T-helper 1 cell treated with Interleukin-12 subunit alpha and Interleukin-12 subunit beta and Interleukin-4 antibody, amounts not matched to agents 30 μg/mL and 1 μg/mL, for 36 hours (primary cell): ENCODE data around the gene ABCB8.
A peak's percentile ranks its signal among the peaks of the same experiment; 100 is the strongest.
"Not testable (repeated sequence)": the region's sequence is repeated elsewhere in the genome, so short reads cannot be mapped to it uniquely, and the experiment has no call there.

Experiments used
- H3K27ac Mint-ChIP-seq: one replicate; pipeline ENCODE4 v1.8.0; 2021; ENCODE audit warnings: mild to moderate bottlenecking, mixed read lengths
- H3K27me3 Mint-ChIP-seq: one replicate; pipeline ENCODE4 v1.8.0; 2021; ENCODE audit warnings: low read depth, mixed read lengths
- H3K36me3 Mint-ChIP-seq: one replicate; pipeline ENCODE4 v1.8.0; 2021; ENCODE audit warnings: low read depth, mixed read lengths
- H3K4me1 Mint-ChIP-seq: one replicate; pipeline ENCODE4 v1.8.0; 2021; ENCODE audit warnings: low read depth, mixed read lengths
- H3K4me3 Mint-ChIP-seq: one replicate; pipeline ENCODE4 v1.8.0; 2021; ENCODE audit warnings: mild to moderate bottlenecking, moderate library complexity, mixed read lengths
- H3K9me3 Mint-ChIP-seq: one replicate; pipeline ENCODE4 v1.8.0; 2021; ENCODE audit warnings: mixed read lengths

The ABCB8 gene

DNA sequence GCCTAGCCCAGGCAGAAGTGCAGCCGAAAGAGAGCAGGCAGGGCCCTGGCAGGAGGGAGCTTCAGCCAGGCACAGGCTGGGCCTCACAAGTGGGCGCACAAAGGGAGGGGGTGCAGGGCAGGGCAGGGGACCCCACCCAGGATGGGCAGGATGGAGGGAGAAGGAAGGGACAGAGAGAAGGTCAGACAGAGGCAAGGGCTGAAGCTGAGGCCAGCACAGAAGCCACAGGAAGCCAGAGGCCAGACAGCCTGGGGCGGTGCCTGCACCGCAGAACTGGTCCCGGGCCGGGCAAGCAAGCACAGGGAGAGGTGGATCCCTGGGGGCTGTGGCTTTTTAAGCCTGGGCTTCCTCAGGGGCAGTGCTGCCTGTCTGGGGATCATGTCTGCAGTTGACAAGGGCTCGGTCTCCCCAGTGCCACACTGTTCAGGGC is 20.8 kb upstream of the ABCB8 start:
- Mint-ChIP-seq H3K4me1 (peaks cover 35% of the 10 kb centered on the region), H3K4me3 (peak overlapping the region; percentile 62), H3K9me3 (no peaks in the 10 kb centered on the region), H3K27me3 (no peaks in the 10 kb centered on the region), H3K36me3 (peaks cover under 1% of the 10 kb centered on the region), H3K27ac (peak overlapping the region; percentile 67)

- Mint-ChIP-seq H3K4me1 (peaks cover 41% of the 10 kb centered on the region), H3K4me3 (peak overlapping the region; percentile 62), H3K27me3 (no peaks in the 10 kb centered on the region), H3K27ac (peak overlapping the region; percentile 67), H3K36me3 (peaks cover 3% of the 10 kb centered on the region), H3K9me3 (no peaks in the 10 kb centered on the region)
These were observed 20.1 kb upstream of the ABCB8 start for GRCh38 chr7:151008143-151008510.

DNA sequence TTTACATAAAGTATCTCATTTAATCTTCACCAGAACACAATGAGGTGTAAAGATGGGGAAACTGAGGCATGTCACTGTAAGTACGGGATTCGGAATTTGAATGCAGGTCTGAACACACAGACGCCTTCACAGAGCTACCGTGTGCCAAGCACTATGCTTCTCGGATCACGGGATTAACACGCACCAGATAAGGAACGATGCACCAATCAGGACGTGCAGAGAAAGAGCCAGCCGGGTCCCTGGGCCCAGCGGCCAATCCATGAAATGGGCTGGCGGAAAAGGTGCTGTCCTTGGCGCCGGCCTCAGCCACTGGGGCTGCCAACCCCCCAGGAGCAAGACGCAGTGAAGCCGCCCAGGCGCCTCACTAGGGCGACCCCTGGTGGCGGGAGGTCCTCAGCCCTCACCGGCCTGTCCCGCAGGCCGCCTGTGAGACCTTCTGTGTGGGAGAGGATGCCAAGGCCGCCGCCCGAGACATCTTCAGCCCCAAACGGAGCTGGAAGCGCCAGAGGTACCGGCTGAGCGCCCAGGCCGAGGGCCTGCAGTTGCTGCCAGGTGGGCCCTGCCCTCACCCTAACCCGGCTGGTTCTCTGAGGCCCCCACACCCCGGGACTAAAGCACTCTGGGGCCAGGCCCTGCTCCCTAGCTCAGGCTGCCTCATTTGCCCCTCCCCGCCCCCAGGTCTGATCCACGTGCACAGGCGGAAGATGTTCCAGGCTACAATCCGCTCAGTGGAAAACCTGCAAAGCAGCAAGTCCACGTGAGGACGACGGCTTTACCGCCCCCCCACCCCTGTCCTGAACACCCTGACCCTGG is 19.5 kb upstream of the ABCB8 start:
- H3K27ac Mint-ChIP-seq: peak overlapping the region; percentile 67
- H3K27me3 Mint-ChIP-seq: no peaks in the 10 kb centered on the region
- H3K4me3 Mint-ChIP-seq: peak overlapping the region; percentile 62
- H3K4me1 Mint-ChIP-seq: peaks cover 41% of the 10 kb centered on the region
- peaks cover 3% of the 10 kb centered on the region for H3K36me3 Mint-ChIP-seq
- no peaks in the 10 kb centered on the region for H3K9me3 Mint-ChIP-seq

DNA sequence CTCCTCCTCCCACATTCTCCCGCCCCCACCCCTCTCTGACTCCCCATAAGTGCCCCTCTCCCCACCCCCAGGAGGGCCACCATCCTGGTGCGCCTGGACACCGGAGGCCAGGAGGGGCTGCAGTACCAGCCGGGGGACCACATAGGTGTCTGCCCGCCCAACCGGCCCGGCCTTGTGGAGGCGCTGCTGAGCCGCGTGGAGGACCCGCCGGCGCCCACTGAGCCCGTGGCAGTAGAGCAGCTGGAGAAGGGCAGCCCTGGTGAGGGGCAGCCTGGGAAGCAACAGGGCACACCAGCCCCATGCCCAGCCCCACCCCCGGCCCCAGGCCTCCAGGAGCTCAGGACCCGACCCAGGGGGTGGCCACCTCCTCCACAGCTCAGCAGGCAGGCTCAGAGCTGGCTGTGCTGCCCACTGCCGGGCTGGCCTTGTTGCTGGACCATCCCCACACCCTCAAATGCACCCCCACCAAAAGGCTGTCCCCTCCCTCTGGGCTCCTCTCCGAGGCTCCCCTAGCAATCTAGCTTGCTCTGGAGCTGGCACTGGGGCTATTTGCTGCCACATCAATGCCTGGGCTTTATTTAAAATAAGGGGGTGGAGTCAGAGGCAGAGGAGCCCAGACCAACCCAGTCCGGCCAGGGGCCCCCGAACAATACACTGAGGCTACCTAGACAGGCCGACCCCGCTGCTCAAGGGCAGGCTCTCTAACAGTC is 18.8 kb upstream of the ABCB8 start:
- Mint-ChIP-seq H3K27ac (peak overlapping the region; percentile 15), H3K9me3 (no peaks in the 10 kb centered on the region), H3K36me3 (peaks cover 5% of the 10 kb centered on the region), H3K4me3 (no peak overlapping the region), H3K4me1 (peaks cover 45% of the 10 kb centered on the region), H3K27me3 (no peaks in the 10 kb centered on the region)

DNA sequence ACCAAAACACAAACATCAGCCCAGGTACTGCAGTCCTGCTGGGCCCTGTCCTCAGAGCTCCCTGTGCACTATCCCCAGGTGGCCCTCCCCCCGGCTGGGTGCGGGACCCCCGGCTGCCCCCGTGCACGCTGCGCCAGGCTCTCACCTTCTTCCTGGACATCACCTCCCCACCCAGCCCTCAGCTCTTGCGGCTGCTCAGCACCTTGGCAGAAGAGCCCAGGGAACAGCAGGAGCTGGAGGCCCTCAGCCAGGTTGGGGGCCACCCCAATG is 18.3 kb upstream of the ABCB8 start:
- H3K27me3 Mint-ChIP-seq: no peaks in the 10 kb centered on the region
- H3K4me3 Mint-ChIP-seq: no peak overlapping the region
- H3K4me1 Mint-ChIP-seq: peaks cover 50% of the 10 kb centered on the region
- H3K9me3 Mint-ChIP-seq: no peaks in the 10 kb centered on the region
- peaks cover 5% of the 10 kb centered on the region for H3K36me3 Mint-ChIP-seq
- peak overlapping the region; percentile 91 for H3K27ac Mint-ChIP-seq

- Mint-ChIP-seq H3K4me3 (peak overlapping the region; percentile 70), H3K27ac (peak overlapping the region; percentile 91), H3K36me3 (peaks cover 5% of the 10 kb centered on the region), H3K4me1 (peaks cover 55% of the 10 kb centered on the region), H3K27me3 (no peaks in the 10 kb centered on the region), H3K9me3 (no peaks in the 10 kb centered on the region)
These were observed 17.7 kb upstream of the ABCB8 start for GRCh38 chr7:151010307-151011096.

DNA sequence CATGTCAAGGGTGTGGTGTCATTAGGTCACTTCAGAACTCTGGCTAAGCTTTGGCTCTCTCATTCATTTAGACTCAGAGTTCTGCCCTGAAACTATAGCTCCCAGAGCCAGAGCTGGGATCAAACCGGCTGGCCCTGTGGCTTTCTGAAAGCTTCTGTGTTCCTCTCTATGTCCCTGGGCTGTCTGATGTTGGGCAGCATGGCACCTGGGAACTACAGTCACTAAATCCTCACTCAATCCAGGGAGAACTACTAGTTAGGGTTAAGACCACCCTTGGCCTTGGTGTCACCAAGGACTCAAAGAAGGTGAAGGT is 17.2 kb upstream of the ABCB8 start:
- Mint-ChIP-seq H3K9me3 (no peaks in the 10 kb centered on the region), H3K27me3 (no peaks in the 10 kb centered on the region), H3K36me3 (peaks cover 5% of the 10 kb centered on the region), H3K4me3 (peak overlapping the region; percentile 70), H3K27ac (peak overlapping the region; percentile 91), H3K4me1 (peaks cover 55% of the 10 kb centered on the region)

DNA sequence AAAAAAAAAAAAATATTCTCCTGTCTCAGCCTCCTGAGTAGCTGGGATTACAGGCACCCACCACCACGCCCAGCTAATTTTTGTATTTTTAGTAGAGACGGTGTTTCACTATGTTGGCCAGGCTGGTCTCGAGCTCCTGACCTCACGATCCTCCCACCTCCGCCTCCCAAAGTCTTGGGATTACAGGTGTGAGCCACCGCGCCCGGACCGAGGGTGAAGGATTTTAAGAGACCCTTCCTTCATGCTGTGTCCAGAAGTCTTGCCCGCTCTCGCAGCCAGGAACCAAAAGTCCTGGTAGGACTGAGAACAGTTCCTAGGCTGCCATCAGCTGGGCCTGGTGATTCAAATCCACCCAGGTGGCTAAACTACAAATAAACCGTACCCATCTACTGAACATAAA is 16.6 kb upstream of the ABCB8 start:
- not testable (repeated sequence) for H3K4me3 Mint-ChIP-seq, H3K36me3 Mint-ChIP-seq, H3K9me3 Mint-ChIP-seq, H3K27me3 Mint-ChIP-seq
- peaks cover 57% of the 10 kb centered on the region for H3K4me1 Mint-ChIP-seq
- H3K27ac Mint-ChIP-seq: peak overlapping the region; percentile 64

DNA sequence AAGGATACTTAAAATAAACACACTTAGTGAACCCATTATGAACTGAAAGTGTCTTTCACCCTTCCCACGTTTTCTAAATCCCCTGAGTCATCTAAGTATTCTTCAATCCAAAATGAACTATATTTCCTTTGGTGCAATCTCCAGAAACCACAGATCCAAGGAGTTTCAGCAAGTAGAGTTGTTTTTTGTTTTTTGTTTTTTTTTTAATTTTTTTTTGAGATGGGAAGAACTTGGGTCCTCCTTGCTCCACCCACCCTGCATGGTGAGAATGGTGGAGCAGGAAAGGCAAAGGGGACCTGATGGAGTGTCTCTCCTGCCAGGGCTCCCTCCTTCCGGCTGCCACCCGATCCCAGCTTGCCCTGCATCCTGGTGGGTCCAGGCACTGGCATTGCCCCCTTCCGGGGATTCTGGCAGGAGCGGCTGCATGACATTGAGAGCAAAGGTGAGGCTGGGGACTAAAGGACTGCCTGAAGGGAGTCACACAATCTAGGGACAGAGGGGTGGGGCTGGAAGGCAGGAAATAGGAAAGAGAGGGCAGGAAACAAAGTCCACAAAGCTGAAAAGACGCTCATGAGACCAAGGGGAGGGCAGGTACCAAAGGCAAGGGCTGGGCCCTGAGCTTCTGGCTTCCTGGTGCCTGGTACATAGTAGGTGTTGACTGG is 16.1 kb upstream of the ABCB8 start:
- Mint-ChIP-seq H3K9me3 (no peaks in the 10 kb centered on the region), H3K27ac (peak overlapping the region; percentile 76), H3K4me3 (peak overlapping the region; percentile 61), H3K4me1 (peaks cover 56% of the 10 kb centered on the region), H3K27me3 (no peaks in the 10 kb centered on the region), H3K36me3 (peaks cover 5% of the 10 kb centered on the region)

DNA sequence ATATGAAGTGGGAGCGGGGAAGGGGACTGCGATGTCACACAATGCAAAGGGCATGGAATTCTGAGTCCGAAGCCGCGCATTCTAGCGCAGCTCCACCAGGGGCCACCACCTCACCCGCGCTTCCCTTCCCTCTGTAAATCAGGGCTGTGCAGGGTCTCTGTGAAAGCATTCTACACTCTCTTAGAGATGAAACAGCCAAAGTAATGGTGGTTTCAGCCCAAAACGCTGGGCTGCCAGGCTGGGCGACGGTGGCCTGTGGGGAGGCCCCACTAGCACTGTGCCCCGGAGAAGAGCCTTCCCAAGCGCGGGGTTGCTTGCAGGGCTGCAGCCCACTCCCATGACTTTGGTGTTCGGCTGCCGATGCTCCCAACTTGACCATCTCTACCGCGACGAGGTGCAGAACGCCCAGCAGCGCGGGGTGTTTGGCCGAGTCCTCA is 15.3 kb upstream of the ABCB8 start:
- H3K27me3 Mint-ChIP-seq: peaks cover 4% of the 10 kb centered on the region
- peaks cover 5% of the 10 kb centered on the region for H3K36me3 Mint-ChIP-seq
- peak overlapping the region; percentile 61 for H3K4me3 Mint-ChIP-seq
- peaks cover 56% of the 10 kb centered on the region for H3K4me1 Mint-ChIP-seq
- peak overlapping the region; percentile 76 for H3K27ac Mint-ChIP-seq
- no peaks in the 10 kb centered on the region for H3K9me3 Mint-ChIP-seq

- Mint-ChIP-seq H3K4me1 (peaks cover 56% of the 10 kb centered on the region), H3K27me3 (peaks cover 8% of the 10 kb centered on the region), H3K9me3 (no peaks in the 10 kb centered on the region), H3K4me3 (peak overlapping the region; percentile 86), H3K36me3 (peaks cover 5% of the 10 kb centered on the region), H3K27ac (peak overlapping the region; percentile 97)
These were observed 14.9 kb upstream of the ABCB8 start for GRCh38 chr7:151013356-151013732.

DNA sequence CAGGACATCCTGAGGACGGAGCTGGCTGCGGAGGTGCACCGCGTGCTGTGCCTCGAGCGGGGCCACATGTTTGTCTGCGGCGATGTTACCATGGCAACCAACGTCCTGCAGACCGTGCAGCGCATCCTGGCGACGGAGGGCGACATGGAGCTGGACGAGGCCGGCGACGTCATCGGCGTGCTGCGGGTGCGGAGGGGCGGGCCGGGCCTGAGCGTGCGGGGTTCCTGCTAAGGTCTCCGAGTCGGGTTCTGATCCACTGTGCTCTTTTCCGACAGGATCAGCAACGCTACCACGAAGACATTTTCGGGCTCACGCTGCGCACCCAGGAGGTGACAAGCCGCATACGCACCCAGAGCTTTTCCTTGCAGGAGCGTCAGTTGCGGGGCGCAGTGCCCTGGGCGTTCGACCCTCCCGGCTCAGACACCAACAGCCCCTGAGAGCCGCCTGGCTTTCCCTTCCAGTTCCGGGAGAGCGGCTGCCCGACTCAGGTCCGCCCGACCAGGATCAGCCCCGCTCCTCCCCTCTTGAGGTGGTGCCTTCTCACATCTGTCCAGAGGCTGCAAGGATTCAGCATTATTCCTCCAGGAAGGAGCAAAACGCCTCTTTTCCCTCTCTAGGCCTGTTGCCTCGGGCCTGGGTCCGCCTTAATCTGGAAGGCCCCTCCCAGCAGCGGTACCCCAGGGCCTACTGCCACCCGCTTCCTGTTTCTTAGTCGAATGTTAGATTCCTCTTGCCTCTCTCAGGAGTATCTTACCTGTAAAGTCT is 14.3 kb upstream of the ABCB8 start:
- H3K4me1 Mint-ChIP-seq: peaks cover 57% of the 10 kb centered on the region
- H3K27ac Mint-ChIP-seq: peak overlapping the region; percentile 97
- no peaks in the 10 kb centered on the region for H3K9me3 Mint-ChIP-seq
- H3K36me3 Mint-ChIP-seq: peaks cover 5% of the 10 kb centered on the region
- peak overlapping the region; percentile 86 for H3K4me3 Mint-ChIP-seq
- peaks cover 11% of the 10 kb centered on the region for H3K27me3 Mint-ChIP-seq

DNA sequence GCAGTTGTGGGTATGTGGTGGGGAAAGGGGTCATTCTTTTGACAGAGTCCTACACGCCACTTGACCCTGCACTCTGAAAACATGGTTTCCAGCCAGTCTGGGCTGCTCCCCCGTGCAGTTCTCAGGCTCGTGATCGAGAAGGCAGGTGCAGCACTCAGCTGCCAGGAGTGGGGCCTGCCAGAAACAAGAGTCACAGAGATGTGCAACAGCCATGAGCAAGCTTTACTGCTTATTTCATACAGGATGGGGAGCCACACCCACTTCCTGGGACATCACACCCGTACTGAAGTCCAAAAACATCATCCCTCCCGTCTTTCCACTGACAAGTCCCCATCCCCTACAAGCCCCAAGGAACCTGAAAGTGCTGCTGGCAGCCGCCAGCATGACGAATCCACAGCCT is 13.3 kb upstream of the ABCB8 start:
- H3K27me3 Mint-ChIP-seq: peaks cover 20% of the 10 kb centered on the region
- peaks cover 5% of the 10 kb centered on the region for H3K36me3 Mint-ChIP-seq
- peak overlapping the region; percentile 97 for H3K27ac Mint-ChIP-seq
- no peaks in the 10 kb centered on the region for H3K9me3 Mint-ChIP-seq
- H3K4me1 Mint-ChIP-seq: peaks cover 61% of the 10 kb centered on the region
- H3K4me3 Mint-ChIP-seq: peak overlapping the region; percentile 86

- Mint-ChIP-seq H3K36me3 (peaks cover 5% of the 10 kb centered on the region), H3K4me3 (no peak overlapping the region), H3K4me1 (peaks cover 52% of the 10 kb centered on the region), H3K9me3 (no peaks in the 10 kb centered on the region), H3K27me3 (peaks cover 30% of the 10 kb centered on the region), H3K27ac (peak overlapping the region; percentile 36)
These were observed 12.3 kb upstream of the ABCB8 start for GRCh38 chr7:151015967-151016366.
